AG04449 (cell line): ENCODE results near the gene LINC00237.

ENCODE experiments used
- CTCF ChIA-PET: fragments of 350-600 bp; formaldehyde crosslinking; extraction: SDS; loops from one replicate; lab custom pipeline; 2021; ENCODE audit warnings: antibody characterized with exemption; lab: Yijun Ruan, JAX
- POLR2A ChIA-PET: fragments of 400-600, 350-600 bp; formaldehyde crosslinking; extraction: SDS; loops from one replicate; lab custom pipeline; 2020; ENCODE audit warnings: antibody characterized with exemption, inconsistent platforms; lab: Yijun Ruan, JAX
- DNase-seq: peaks from one replicate; pipeline ENCODE4 v3.0.0-alpha.2; 2010; ENCODE audit warnings: low read depth, low spot score
- H3K4me3 ChIP-seq: 2 replicates; pipeline ENCODE4 v1.5.1; 2011; ENCODE audit warnings: low read depth, mild to moderate bottlenecking, control low read depth, low read length
- TF ChIP-seq, protein P1 (sequence below): IDR thresholded peaks from one replicate; pipeline ENCODE4 v1.5.1; 2011; ENCODE audit warnings: mild to moderate bottlenecking, moderate library complexity, low read length, control low read depth, inconsistent platforms; ENCODE audit not compliant: insufficient read depth; ENCODE audit errors: missing control alignments

Gene LINC00237

GRCh38 chr20:21146215-21146614 is 40.1 kb upstream of the LINC00237 start:
- TF ChIP-seq, protein P1, sequence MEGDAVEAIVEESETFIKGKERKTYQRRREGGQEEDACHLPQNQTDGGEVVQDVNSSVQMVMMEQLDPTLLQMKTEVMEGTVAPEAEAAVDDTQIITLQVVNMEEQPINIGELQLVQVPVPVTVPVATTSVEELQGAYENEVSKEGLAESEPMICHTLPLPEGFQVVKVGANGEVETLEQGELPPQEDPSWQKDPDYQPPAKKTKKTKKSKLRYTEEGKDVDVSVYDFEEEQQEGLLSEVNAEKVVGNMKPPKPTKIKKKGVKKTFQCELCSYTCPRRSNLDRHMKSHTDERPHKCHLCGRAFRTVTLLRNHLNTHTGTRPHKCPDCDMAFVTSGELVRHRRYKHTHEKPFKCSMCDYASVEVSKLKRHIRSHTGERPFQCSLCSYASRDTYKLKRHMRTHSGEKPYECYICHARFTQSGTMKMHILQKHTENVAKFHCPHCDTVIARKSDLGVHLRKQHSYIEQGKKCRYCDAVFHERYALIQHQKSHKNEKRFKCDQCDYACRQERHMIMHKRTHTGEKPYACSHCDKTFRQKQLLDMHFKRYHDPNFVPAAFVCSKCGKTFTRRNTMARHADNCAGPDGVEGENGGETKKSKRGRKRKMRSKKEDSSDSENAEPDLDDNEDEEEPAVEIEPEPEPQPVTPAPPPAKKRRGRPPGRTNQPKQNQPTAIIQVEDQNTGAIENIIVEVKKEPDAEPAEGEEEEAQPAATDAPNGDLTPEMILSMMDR = no peak
- no peak overlapping the region for H3K4me3 ChIP-seq
- POLR2A ChIA-PET = interaction anchor here (0.6 kb wide), 1 partner anchor 10 kb away, joined by 3 read pairs; no protein-coding TSS in a partner anchor
- DNase-seq = no peak
- CTCF ChIA-PET = no interaction called here

DNA sequence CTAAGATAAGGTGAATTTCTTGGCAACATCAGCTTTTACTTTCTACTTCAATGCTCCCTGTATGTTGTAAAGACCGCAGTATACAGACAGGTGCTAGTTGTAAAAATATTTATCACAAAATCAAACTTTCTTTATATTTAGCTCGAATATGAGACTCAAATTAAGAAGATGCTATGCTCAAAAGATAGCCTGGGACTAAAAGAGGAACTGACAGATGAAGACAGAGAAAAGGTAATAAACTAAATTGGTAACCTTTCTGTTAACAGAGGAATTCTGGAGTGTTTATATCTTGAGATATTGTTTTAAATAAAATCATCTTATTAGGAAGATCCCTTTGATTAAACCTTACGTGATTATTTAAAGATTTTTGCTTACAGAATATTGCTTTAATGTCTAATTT is 39.3 kb upstream of the LINC00237 start:
- ChIA-PET POLR2A (no interaction called here), CTCF (no interaction called here)
- DNase-seq = no peak
- no peak overlapping the region for H3K4me3 ChIP-seq
- TF ChIP-seq, protein P1 = no peak

GRCh38 chr20:21143194-21143890 is 37.2 kb upstream of the LINC00237 start:
- DNase-seq = no peak
- CTCF ChIA-PET = no interaction called here
- H3K4me3 ChIP-seq = no peak overlapping the region
- TF ChIP-seq, protein P1 = no peak
- POLR2A ChIA-PET = no interaction called here

- TF ChIP-seq, protein P1 = no peak
- POLR2A ChIA-PET = no interaction called here
- DNase-seq = no peak
- H3K4me3 ChIP-seq = no peak overlapping the region
- CTCF ChIA-PET = interaction anchor here (0.6 kb wide), 1 partner anchor 16 kb away, joined by 3 read pairs; the partner anchor contains the start of gene KIZ
Observed at GRCh38 chr20:21141825-21142224, 35.7 kb upstream of the LINC00237 start.

- no peak for DNase-seq
- ChIA-PET POLR2A (interaction anchor here (0.6 kb wide), 1 partner anchor 12 kb away, joined by 3 read pairs; no protein-coding TSS in a partner anchor), CTCF (no interaction called here)
- TF ChIP-seq, protein P1 = no peak
- H3K4me3 ChIP-seq = no peak overlapping the region
Observed at GRCh38 chr20:21139881-21140566, 33.9 kb upstream of the LINC00237 start.

- ChIA-PET POLR2A (no interaction called here), CTCF (no interaction called here)
- TF ChIP-seq, protein P1 = no peak
- DNase-seq = no peak
- H3K4me3 ChIP-seq = no peak overlapping the region
Observed at GRCh38 chr20:21137078-21137477, 30.9 kb upstream of the LINC00237 start.
